ENCODE data around the gene IL19.
"Not testable (repeated sequence)": the region's sequence is repeated elsewhere in the genome, so short reads cannot be mapped to it uniquely, and the experiment has no call there.

The IL19 gene

GRCh38 chr1:206778031-206778430 lies 7.5 kb downstream of the IL19 start:
- no peak for DNase-seq

- DNase-seq = not testable (repeated sequence)
These were observed 8.3 kb downstream of the IL19 start for GRCh38 chr1:206778911-206779310.

- DNase-seq = no peak
These were observed 9.1 kb downstream of the IL19 start for GRCh38 chr1:206779638-206780037.

GRCh38 chr1:206782448-206782847 lies 11.9 kb downstream of the IL19 start:
- DNase-seq = no peak

GRCh38 chr1:206783506-206783905 lies 12.9 kb downstream of the IL19 start:
- DNase-seq = no peak

- DNase-seq = no peak
These were observed 13.9 kb downstream of the IL19 start for GRCh38 chr1:206784471-206784903.

- DNase-seq = no peak
These were observed 14.7 kb downstream of the IL19 start for GRCh38 chr1:206785182-206785765.

GRCh38 chr1:206786212-206786886 lies 15.8 kb downstream of the IL19 start:
- no peak for DNase-seq

- DNase-seq = no peak
These were observed 17.3 kb downstream of the IL19 start for GRCh38 chr1:206787891-206788290.

- no peak for DNase-seq
These were observed 18.0 kb downstream of the IL19 start for GRCh38 chr1:206788487-206789050.

GRCh38 chr1:206790502-206791250 lies 20.1 kb downstream of the IL19 start:
- DNase-seq = no peak

- DNase-seq = no peak
These were observed 22.5 kb downstream of the IL19 start for GRCh38 chr1:206792939-206793607.

- DNase-seq = no peak
These were observed 23.0 kb downstream of the IL19 start for GRCh38 chr1:206793620-206794019.

- DNase-seq = no peak
These were observed 23.8 kb downstream of the IL19 start for GRCh38 chr1:206794294-206794908.

- DNase-seq = no peak
These were observed 25.5 kb downstream of the IL19 start for GRCh38 chr1:206796116-206796515.

- DNase-seq = no peak
These were observed 26.4 kb downstream of the IL19 start for GRCh38 chr1:206796981-206797402.

- no peak for DNase-seq
These were observed 27.2 kb downstream of the IL19 start for GRCh38 chr1:206797534-206798383.

GRCh38 chr1:206798384-206798996 lies 27.9 kb downstream of the IL19 start:
- DNase-seq = no peak

- no peak for DNase-seq
These were observed 28.7 kb downstream of the IL19 start for GRCh38 chr1:206799311-206799710.

- no peak for DNase-seq
These were observed 29.8 kb downstream of the IL19 start for GRCh38 chr1:206800411-206800810.

- DNase-seq = no peak
These were observed 30.3 kb downstream of the IL19 start for GRCh38 chr1:206800891-206801290.
